WTC11 (cell line): ENCODE results near the gene CCR9. TPM values are rescaled to one million over a fixed set of nuclear protein-coding genes. Genes with fewer than 3 reads are reported as not detected.

Source experiments
- ATAC-seq: fragments of 200-7000 bp; cut with Tn5 transposase; 2 replicates; pipeline ENCODE4 v1.10.0; 2021; ENCODE audit warnings: mild to moderate bottlenecking, moderate library complexity
- CTCF ChIA-PET: fragments of 300-600 bp; sonication (Branson Sonifier 250); formaldehyde crosslinking; loops from one replicate; lab custom pipeline; 2021; ENCODE audit warnings: antibody characterized with exemption; lab: Charles Lee
- POLR2A ChIA-PET: fragments of 350-600 bp; sonication (Branson Sonifier 250); formaldehyde crosslinking; loops from one replicate; lab custom pipeline; 2021; ENCODE audit warnings: antibody characterized with exemption; lab: Charles Lee
- DNase-seq: peaks from one replicate; pipeline ENCODE4 v3.0.0; 2021; ENCODE audit warnings: low spot score
- H3K27ac Mint-ChIP-seq: 2 replicates; pipeline ENCODE4 v1.8.0; 2021; ENCODE audit warnings: mixed read lengths
- H3K27me3 Mint-ChIP-seq: 2 replicates; pipeline ENCODE4 v1.8.0; 2021; ENCODE audit warnings: low read depth, mild to moderate bottlenecking, moderate library complexity, mixed read lengths
- H3K36me3 Mint-ChIP-seq: 2 replicates; pipeline ENCODE4 v1.8.0; 2021; ENCODE audit warnings: mixed read lengths
- H3K4me1 Mint-ChIP-seq: 2 replicates; pipeline ENCODE4 v1.8.0; 2022; ENCODE audit warnings: mixed read lengths
- H3K4me3 Mint-ChIP-seq: 2 replicates; pipeline ENCODE4 v1.8.0; 2021; ENCODE audit warnings: mild to moderate bottlenecking, moderate library complexity, mixed read lengths
- H3K9me3 Mint-ChIP-seq: 2 replicates; pipeline ENCODE4 v1.8.0; 2021; ENCODE audit warnings: mixed read lengths
- CTCF ChIP-seq: fragments of 200-600 bp; IDR thresholded peaks from 2 replicates; pipeline ENCODE4 v1.8.0; 2022; ENCODE audit warnings: antibody characterized with exemption
- IRF2 ChIP-seq: sonication (generic); formaldehyde crosslinking; IDR thresholded peaks from 2 replicates; pipeline ENCODE4 v1.8.0; 2022; ENCODE audit warnings: low read depth, missing genetic modification reagents, borderline replicate concordance
- MXD4 ChIP-seq: fragments of 250-450 bp; sonication (Bioruptor Pico); IDR thresholded peaks from 2 replicates; pipeline ENCODE4 v1.8.0; 2021; ENCODE audit warnings: mild to moderate bottlenecking, moderate library complexity, borderline replicate concordance
- TCF7 ChIP-seq: sonication (generic); formaldehyde crosslinking; IDR thresholded peaks from 2 replicates; pipeline ENCODE4 v1.8.0; 2022; ENCODE audit warnings: mild to moderate bottlenecking, low read depth, missing genetic modification reagents, moderate library complexity
- ZBTB21 ChIP-seq: sonication (generic); formaldehyde crosslinking; IDR thresholded peaks from 2 replicates; pipeline ENCODE4 v1.8.1; 2023; ENCODE audit warnings: mild to moderate bottlenecking, missing genetic modification reagents, borderline replicate concordance
- ZNF232 ChIP-seq: sonication (generic); formaldehyde crosslinking; IDR thresholded peaks from 2 replicates; pipeline ENCODE4 v1.8.0; 2022; ENCODE audit warnings: mild to moderate bottlenecking, missing genetic modification reagents
- ZNF416 ChIP-seq: fragments of 250-450 bp; sonication (Bioruptor Pico); IDR thresholded peaks from 2 replicates; pipeline ENCODE4 v1.9.0; 2021; ENCODE audit warnings: mild to moderate bottlenecking, inconsistent platforms
- ZNF532 ChIP-seq: fragments of 250-450 bp; sonication (Bioruptor Pico); IDR thresholded peaks from 2 replicates; pipeline ENCODE4 v1.9.0; 2021; ENCODE audit warnings: mild to moderate bottlenecking, borderline replicate concordance
- total RNA-seq: library from RNA; stranded (reverse); gene quantifications from 3 replicates; pipeline ENCODE4 v1.2.3, GENCODE V29; 2021
- TF ChIP-seq, protein P1 (sequence below): sonication (generic); formaldehyde crosslinking; IDR thresholded peaks from 2 replicates; pipeline ENCODE4 v1.8.0; 2022; ENCODE audit warnings: mild to moderate bottlenecking, missing genetic modification reagents
- TF ChIP-seq, protein P2 (sequence below): sonication (generic); formaldehyde crosslinking; IDR thresholded peaks from 2 replicates; pipeline ENCODE4 v1.8.1; 2022; ENCODE audit warnings: mild to moderate bottlenecking, missing genetic modification reagents, moderate library complexity, borderline replicate concordance
- TF ChIP-seq, protein P3 (sequence below): sonication (generic); formaldehyde crosslinking; conservative IDR thresholded peaks from 2 replicates; pipeline ENCODE4 v1.8.1; 2023; ENCODE audit warnings: mild to moderate bottlenecking, low read depth, missing genetic modification reagents, moderate library complexity

Gene CCR9
- total RNA-seq, 1 experiment from 2014 or later = not detected

- TF ChIP-seq ZNF532 (CRISPR knock-in tag) (no peak), TCF7 (CRISPR knock-in tag) (no peak)
These were observed 45.8 kb downstream of the CCR9 start (continued) for GRCh38 chr3:45932112-45932511.

- H3K27me3 Mint-ChIP-seq = no peaks in the 10 kb centered on the region
- ChIA-PET POLR2A (no interaction called here), CTCF (no interaction called here)
- ATAC-seq = no peak
- DNase-seq = no peak
- H3K4me1 Mint-ChIP-seq = no peaks in the 10 kb centered on the region
- H3K9me3 Mint-ChIP-seq = no peaks in the 10 kb centered on the region
- no peak for TF ChIP-seq ZBTB21
- no peak for TF ChIP-seq MXD4
- H3K27ac Mint-ChIP-seq = no peak overlapping the region
- peaks cover 75% of the 10 kb centered on the region for H3K36me3 Mint-ChIP-seq
- H3K4me3 Mint-ChIP-seq = no peak overlapping the region
These were observed 47.2 kb downstream of the CCR9 start for GRCh38 chr3:45933591-45933990.

- Mint-ChIP-seq H3K36me3 (peaks cover 62% of the 10 kb centered on the region), H3K27me3 (no peaks in the 10 kb centered on the region), H3K27ac (no peak overlapping the region), H3K4me3 (no peak overlapping the region), H3K9me3 (peaks cover 6% of the 10 kb centered on the region; the same call in 1 of the 2 replicates), H3K4me1 (peaks cover 17% of the 10 kb centered on the region)
- POLR2A ChIA-PET = no interaction called here
- TF ChIP-seq ZNF416 (CRISPR knock-in tag) (no peak), IRF2 (no peak), CTCF (no peak), TCF7 (CRISPR knock-in tag) (no peak), ZNF232 (CRISPR knock-in tag) (no peak), MXD4 (no peak)
- TF ChIP-seq, protein P1, sequence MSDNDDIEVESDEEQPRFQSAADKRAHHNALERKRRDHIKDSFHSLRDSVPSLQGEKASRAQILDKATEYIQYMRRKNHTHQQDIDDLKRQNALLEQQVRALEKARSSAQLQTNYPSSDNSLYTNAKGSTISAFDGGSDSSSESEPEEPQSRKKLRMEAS = no peak
- TF ChIP-seq, protein P2, sequence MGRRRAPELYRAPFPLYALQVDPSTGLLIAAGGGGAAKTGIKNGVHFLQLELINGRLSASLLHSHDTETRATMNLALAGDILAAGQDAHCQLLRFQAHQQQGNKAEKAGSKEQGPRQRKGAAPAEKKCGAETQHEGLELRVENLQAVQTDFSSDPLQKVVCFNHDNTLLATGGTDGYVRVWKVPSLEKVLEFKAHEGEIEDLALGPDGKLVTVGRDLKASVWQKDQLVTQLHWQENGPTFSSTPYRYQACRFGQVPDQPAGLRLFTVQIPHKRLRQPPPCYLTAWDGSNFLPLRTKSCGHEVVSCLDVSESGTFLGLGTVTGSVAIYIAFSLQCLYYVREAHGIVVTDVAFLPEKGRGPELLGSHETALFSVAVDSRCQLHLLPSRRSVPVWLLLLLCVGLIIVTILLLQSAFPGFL (CRISPR knock-in tag) = no peak
- TF ChIP-seq, protein P3, sequence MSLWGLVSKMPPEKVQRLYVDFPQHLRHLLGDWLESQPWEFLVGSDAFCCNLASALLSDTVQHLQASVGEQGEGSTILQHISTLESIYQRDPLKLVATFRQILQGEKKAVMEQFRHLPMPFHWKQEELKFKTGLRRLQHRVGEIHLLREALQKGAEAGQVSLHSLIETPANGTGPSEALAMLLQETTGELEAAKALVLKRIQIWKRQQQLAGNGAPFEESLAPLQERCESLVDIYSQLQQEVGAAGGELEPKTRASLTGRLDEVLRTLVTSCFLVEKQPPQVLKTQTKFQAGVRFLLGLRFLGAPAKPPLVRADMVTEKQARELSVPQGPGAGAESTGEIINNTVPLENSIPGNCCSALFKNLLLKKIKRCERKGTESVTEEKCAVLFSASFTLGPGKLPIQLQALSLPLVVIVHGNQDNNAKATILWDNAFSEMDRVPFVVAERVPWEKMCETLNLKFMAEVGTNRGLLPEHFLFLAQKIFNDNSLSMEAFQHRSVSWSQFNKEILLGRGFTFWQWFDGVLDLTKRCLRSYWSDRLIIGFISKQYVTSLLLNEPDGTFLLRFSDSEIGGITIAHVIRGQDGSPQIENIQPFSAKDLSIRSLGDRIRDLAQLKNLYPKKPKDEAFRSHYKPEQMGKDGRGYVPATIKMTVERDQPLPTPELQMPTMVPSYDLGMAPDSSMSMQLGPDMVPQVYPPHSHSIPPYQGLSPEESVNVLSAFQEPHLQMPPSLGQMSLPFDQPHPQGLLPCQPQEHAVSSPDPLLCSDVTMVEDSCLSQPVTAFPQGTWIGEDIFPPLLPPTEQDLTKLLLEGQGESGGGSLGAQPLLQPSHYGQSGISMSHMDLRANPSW (CRISPR knock-in tag) = no peak
- CTCF ChIA-PET = interaction anchor here (1.3 to 4.0 kb wide), 2 partner anchors 7 to 143 kb away, joined by 4 to 30 read pairs; no protein-coding TSS in a partner anchor
- ATAC-seq (no peak), DNase-seq (no peak)
These were observed 49.9 kb downstream of the CCR9 start for GRCh38 chr3:45936261-45936660.
